SHP77 treated with DMSO at 0.1 percent for 48 hours (cell line): Measurements from ENCODE around the gene ENOPH1.
"Not testable (repeated sequence)": the region's sequence is repeated elsewhere in the genome, so short reads cannot be mapped to it uniquely, and the experiment has no call there.

Experiments
- DNase-seq: peaks from one replicate; lab custom pipeline; 2025; lab: John Stamatoyannopoulos, UW

Gene ENOPH1

DNA sequence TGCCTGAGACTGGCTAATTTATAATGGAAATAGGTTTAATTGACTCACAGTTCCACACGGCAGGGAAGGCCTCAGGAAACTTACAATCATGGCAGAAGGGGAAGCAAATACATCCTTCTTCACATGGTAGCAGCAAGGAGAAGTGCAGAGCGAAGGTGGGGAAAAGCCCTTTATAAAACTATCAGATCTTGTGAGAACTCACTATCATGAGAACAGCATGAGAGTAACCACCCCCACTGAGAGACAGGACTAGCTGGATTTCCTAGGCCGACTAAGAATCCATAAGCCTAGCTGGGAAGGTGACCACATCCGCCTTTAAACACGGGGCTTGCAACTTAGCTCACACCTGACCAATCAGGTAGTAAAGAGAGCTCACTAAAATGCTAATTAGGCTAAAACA is 42.7 kb downstream of the ENOPH1 start:
- DNase-seq: not testable (repeated sequence)

DNA sequence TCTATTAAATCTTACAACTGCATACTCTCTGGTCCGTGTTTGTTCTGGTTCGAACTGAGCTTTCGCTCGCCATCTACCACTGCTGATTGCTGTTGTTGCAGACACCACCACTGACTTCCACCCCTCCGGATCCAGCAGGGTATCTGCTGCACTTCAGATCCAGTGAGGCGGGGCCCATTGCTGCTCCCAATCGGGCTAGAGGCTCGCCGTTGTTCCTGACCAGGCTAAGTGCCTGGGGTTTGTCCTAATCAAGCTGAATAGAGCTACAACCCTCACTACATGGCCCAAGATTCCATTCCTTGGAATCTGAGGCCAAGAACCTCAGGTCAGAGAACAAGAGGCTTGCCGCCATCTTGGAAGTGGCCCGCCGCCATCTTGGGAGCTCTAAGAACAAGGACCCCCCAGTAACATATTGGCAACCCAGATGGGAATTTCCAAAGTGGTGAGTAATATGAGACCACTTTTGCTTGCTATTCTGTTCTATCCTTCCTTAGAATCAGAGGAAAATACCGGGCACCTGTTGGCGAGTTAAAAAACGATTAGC is 43.3 kb downstream of the ENOPH1 start:
- no peak for DNase-seq

DNA sequence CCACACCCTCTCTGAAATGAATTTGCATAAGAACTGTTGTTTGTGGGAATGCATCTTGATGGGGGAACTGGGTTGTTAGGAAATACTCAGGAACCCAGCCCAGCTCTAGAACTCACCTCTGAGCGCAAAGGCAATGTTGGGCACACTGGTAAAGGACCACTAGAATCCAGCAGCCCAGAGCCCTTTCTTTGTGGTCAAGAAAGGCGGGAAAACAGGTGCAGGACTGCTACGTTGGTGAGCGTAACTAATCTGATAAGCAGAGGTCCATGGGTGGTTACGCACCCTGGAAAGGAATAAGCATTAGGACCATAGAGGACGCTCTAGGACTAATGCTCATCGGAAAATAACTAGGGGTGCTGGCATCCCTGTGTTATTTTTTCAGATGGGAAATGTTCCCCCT is 45.5 kb downstream of the ENOPH1 start:
- DNase-seq: not testable (repeated sequence)

DNA sequence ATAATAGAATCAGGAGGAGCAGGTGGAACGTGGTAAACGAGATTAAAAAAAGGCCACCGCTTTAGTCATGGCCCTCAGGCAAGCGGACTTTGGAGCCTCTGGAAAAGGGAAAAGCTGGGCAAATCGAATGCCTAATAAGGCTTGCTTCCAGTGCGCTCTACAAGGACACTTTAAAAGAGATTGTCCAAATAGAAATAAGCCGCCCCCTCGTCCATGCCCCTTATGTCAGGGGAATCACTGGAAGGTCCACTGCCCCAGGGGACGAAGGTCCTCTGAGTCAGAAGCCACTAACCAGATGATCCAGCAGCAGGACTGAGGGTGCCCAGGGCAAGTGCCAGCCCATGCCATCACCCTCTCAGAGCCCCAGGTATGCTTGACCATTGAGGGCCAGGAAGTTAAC is 47.1 kb downstream of the ENOPH1 start:
- DNase-seq: not testable (repeated sequence)

DNA sequence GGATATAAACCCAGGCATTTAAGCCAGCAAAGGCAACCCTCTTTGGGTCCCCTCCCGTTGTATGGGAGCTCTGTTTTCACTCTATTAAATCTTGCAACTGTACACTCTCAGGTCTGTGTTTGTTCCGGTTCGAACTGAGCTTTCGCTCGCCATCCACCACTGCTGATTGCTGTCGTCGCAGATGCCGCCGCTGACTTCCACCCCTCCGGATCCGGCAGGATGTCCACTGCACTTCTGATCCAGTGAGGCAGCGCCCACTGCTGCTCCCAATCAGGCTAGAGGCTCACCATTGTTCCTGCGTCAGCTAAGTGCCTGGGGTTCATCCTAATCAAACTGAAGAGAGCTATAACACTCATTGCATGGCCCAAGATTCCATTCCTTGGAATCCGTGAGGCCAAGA is 49.2 kb downstream of the ENOPH1 start:
- no peak for DNase-seq

DNA sequence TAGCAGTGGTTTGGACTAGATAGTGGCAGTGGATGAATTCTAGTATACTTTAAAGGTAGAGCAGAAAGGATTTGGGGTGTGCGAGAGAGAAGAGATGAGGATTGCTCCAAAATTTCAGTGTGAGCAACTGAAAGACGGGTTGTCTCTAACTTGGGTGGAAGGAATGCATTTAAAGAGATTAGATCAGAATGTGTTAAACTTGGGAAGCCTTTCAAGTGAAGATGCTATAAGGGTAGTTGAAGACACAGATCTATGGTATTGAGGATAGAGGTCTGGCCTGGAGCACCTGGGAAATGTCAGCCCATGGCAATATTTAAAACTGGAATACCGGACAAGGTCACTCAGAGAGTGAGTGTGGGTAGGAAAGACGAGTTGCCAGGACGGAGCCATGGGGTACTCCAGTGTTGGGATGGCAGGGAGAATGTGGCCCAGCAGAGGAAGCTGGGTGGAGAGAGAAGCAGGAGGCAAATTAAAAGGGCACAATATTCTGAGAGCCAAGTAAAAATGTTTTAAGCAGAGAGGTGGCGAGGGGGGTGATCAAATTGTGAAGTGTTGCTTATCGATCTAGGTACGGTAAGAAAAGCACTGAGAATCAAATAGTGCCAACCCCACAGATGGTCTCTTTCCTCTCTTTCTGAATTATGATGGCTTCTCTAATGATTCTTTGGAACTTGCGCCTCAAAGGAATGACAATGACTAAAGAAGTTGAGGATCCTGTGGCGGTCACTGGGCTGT is 50.5 kb downstream of the ENOPH1 start:
- no peak for DNase-seq

DNA sequence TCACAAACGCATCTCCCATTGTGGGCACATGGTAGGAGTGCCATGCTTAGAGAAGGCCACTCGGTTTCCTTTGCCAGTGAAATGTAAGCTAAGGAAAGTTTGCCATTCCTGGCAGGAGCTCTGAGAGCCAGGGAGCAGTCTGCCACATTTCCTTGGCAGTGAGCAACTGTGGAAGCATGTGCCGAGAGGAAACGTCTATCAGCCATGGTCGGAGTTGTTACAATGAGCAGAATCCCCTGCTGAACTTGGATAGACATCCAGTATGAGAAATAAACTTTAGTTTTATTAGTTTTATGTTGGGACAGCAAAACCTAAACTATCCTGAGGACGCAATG is 51.1 kb downstream of the ENOPH1 start:
- DNase-seq: no peak

DNA sequence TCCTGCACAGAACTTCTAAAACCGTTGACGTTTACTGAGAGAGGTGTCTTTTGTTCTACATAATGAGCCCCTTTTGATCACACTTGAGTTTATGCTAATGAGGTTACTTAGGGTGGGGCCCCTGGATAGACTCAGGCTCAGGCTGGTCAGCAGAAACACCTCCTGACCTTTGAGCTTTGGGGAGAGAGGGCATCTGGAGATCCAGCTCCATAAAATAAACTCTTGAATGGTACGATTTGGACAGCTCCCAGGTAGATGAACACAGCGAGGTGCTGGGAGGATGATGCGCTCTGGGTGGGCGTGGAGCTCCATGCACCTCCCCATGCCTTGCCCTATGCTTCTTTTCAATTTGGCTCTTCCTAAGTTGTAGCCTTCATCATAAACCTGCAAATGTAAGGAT is 52.0 kb downstream of the ENOPH1 start:
- no peak for DNase-seq

DNA sequence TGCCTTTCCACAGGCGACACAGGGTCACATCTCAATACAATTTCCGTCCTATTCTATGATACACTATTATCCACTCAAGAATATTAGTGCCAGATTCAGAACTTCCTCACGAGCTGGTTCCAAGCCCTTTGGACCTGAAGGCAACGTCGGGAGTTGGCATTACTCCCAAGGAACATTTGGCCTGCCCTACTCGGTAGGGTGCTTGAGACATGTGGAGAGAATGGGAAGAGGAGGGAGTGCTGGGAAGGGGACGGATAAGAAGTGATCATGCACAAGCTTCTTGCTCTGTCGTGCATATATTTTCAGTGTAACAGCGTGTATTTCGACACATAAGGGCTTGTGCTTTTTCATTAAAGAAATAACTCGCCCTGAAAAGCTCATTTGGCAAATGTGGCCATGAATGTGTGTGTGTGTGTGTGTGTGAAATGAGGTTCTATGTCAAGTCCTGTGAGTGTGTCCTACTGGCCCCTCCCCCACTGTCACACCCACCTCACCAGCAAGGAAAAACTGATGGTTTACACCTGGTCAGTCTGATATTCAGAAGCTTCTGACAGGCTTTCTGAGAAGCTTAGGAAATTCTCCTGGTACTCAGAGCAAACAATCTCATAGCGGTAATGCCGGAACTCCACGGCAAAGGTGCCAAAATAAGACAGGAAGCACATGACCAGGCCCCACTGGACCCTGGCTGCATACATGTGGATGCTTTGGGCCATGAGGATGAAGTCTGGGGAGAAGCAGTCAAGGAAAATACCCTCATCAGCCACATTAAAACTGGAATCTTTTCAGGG is 54.8 kb downstream of the ENOPH1 start:
- no peak for DNase-seq

DNA sequence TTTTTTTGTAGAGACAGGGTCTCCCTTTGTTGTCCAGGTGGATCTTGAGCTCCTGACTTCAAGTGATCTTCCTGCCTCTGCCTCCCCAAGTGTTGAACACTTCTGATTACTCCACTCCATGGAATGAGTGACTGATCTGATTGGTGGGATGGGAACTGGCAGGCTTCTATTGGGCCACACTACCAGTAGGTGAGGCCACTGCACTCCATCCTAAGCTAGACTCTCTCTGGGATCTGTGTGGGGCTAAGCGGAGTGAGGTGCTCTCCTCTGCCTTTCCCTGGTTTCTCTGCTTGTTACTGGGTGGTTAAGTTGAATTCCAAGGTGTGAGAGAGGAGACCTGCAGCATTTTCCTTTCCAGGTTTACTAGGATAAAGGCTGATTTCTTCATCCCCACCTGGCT is 58.7 kb downstream of the ENOPH1 start:
- no peak for DNase-seq

DNA sequence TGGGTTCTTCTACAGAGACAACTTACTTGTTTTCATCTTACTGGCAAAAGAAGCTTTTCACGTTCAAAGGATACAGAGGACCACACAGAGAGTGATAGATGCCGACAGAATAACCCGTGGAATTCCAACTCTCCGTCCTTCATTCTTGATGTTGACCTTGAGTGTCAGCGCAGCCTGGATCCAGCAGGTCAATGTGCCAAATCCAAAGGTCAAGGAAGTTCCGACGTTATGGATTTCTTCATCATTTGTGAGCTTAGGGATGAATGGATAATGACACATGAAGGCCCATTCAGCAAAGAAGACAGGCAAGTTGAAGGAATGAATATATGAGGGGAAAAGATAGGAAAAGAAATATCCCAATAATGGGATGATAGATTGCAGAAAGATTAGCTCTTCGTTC is 59.6 kb downstream of the ENOPH1 start:
- DNase-seq: no peak

DNA sequence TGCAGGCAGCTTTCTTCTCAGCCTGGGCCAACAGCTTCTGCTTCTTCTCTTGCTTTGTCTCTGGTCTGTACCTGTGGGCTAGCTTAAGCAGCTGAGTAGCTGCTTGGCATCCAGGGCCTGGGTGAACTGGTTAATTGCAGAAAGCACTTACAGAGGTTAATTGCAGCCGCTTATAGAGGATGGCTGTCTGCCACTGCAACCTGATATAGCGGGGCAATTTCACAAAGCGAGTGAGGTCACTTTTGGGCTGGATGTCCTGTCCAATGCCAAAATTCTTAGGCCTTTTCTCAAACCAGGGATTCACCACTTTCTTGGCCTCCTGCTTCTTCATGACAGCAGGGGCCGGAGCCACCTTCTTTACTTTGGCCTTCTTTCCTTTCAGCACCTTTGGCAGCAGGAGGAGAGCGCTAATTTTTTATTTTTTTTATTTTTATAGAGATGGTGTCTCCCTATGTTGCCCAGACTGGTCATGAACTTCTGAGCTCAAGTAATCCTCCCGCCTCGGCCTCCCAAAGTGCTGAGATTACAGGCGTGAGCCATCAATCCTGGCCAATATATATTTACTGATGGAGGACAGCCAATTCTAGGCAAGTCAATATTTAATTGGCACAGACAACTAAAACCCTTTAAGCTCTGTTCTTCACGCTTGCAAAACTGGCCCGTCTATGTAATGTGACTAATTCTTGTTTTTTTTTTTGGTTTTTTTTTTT is 61.0 kb downstream of the ENOPH1 start:
- DNase-seq: no peak

DNA sequence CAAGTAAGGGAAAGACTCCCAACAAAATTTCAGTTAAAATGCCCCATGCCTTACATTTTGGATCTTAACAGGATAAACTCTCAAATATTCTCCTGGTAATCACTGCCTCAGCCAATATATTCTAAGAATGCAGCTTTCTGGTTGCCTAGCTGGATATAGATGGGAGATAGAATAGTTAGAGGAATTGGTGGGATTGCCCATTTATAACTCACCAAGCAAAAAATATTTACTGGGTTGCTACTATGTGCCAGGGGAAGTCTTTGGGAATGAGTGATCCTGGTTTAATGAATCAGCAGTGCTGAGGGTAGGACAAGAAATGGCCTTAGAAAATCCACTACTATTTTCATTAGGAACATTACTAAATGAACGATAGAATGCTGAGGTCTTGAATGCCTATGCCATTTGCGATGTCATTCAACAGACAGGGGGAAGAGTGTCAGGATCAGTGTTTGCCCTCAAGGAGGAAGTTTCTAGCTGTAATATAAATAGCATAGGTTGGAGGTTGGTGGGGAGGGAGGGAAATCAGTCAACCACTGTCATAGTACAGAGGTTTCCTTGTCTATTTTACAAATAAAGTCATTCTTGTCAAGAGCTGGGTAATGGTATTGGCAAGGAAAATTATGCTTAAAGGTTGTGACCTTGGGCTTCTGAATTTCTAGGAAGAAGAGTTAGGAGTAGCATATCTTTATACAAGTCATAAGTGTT is 63.5 kb downstream of the ENOPH1 start:
- DNase-seq: no peak

DNA sequence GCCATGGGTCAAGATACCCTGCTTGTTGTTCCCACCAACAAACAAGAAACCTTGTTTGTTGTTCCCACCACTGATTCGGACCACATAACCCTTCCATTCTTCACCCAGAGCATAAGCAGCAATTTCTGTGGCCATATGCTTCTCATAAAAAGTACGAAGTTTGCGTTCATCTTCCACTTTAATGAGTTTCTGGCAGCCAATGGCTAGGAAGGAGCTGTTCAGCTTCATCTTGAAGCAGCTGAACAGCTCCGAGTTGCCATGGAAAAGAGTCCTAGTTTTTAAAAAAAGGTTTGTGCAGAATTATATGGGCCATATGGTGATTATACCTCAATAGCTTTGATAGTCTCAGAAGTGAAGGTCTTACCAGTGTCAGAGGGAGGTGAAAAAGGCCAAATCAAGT is 65.3 kb downstream of the ENOPH1 start:
- no peak for DNase-seq

DNA sequence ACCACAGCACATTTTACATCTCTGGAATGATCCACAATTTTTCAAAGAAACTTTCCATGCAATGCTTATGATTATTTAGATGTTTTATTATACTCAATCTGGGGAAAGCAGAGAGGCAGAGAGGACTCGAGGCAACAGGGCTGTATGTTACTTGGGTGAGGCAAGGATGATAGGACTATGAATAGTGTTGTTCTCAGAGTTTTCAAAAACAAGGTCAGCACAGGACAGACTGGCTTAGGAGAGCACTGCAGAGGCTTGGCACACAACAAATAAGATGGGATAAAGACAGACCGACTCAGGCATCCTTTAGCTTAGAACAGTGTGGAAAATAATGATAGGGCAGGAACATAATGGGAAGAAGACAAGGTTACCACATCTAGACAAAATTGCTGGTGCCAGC is 66.0 kb downstream of the ENOPH1 start:
- no peak for DNase-seq

DNA sequence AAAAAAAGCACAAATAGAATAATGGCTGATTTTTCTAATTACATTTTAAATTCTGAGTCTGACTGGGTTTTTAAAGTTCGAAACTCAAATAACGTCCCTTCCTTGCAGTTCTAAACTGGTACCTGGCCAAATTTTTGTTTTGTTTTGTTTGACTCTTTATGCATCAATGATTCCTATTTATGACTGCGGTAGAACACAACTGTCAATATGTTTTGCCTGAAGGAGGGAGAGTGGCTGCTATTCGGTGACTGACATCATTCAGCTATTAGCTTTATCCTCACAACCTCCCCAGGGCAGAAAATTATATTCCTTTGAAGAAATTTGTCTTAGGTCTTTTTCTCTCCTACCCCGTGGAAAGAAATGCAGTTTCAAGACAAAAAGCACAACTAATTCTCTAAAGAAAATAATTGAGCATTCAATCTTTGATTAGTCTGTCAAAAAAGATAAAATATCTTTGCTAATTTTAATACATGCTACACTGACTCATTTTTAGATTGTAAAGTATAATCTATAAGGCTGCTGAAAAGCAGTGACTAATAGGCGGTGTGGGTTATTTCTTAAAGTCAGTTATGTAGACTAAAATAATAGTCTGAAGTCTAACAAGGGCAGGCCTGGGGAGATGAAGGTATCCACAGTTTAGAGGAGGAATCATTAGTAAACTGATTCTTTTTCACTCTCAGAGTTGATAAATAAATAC is 69.5 kb downstream of the ENOPH1 start:
- DNase-seq: no peak

DNA sequence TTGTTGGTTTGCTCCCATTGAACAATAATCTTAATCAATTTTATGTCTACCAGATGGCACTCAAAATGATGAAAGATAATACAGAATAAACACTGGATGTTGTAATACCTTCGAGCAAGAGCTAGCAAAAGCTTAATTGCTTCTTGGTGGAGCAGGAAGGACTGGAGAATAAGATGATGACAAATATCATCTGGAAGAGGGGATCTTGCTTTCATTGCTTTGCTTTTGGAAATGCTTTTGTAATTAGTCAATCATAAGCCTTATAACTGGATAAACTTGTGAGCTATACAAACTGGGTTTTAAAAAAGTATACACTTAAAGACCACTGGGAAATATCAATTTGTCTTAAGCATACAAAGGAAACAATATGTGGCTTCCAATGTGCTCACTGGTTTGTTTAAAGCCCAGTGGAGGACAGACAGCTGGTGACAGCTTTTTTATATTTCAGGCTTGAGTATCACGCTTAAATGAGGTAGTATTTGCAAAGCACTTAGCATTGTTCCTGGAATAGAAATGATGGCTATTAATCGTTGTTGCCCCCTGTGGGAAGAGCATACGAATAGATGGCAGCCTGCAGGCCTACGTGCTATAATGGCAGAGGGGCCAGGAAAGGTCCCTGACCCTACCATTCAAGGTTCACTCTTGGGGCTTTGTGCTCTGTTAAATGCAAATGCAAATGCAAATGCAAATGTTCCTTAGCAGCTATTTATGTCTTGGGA is 70.2 kb downstream of the ENOPH1 start:
- peak; percentile 96 for DNase-seq

DNA sequence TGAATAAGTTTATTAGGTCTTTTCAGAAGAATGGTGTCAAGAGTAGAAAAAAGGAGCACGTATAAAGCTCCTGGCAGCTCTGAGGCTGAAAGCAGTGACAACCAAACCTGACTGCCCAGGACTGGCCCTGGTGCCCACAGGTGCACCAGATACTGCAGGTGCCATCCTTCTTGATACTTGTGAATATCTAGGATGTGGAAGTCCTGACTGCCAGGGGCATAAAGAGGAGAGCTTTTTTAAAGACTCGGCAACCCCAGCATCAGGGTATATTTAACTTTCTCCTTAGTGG is 70.7 kb downstream of the ENOPH1 start:
- DNase-seq: no peak

DNA sequence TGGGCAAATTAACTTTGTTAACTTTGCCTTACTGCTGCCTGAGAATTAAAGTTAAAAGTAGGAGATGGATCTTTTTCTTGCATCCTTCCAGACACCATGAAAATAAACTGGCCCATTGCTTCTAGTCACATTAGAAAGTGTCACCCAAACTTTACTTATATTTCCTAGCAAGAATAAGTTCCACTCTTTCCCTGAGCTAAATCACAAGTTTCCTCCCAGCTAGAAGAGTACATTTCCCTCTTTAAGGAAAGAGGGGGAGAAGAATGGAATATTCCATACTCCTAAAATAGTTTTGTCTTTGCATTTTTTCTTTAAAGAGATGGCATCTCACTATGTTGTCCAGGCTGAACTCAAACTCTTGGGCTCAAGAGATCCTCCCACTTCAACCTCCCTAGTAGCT is 77.6 kb downstream of the ENOPH1 start:
- no peak for DNase-seq

DNA sequence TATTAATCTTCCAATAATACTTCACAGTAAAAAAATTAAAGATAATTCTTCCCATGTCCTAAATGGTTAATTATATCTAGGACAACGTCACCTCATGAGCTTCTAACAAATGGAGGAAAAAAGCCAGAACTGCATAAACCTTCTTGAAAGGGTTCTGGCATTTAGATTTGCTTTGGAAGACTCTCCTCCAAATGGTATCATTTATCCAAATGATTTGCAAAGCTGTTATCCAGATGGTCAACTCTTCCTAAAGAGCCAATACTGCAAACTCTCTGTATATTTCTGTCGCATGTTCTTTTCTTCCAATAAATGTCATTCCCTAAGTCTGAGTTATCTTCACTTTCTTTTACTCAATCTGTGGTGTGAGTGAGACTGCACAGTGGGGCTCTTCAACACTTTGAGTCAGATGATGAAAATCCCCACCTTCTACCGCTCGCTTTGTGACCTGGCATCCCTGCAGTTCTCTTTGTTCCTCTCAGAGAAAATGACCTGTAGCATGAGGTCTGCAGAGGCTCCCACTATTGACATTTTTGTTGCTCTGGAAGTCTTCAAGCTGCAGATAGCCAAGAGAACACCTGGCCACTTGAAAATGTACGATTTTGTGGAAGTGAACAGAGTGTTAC is 78.5 kb downstream of the ENOPH1 start:
- DNase-seq: no peak

DNA sequence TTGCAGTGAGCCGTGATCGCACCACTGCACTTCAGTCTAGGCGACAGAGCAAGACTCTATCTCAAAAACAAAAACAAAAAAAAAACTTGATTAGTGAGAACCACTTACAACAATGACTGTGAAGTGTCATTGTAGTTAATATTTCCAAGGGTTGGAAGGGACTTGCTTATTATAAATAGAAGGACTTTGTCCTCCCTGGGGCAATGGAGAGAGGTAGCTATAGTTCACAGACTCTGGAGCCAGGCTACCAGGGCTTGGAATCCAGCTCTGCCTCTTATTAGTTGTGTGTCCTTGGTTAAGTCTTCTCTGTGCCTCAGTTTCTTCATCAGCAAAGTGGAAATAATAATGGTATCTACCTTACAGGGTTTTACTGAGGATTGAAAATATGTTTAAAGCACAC is 79.8 kb downstream of the ENOPH1 start:
- no peak for DNase-seq
